Osteocyte (in vitro differentiated cells): ENCODE measurements around the gene SLC22A17. TPM values are rescaled to one million over a fixed set of nuclear protein-coding genes. Genes with fewer than 3 reads are reported as not detected.

Source experiments
- DNase-seq: peaks from one replicate; pipeline ENCODE4 v3.0.0; 2021; ENCODE audit warnings: mixed read lengths; ENCODE audit not compliant: unreplicated experiment; ENCODE audit errors: extremely low spot score
- H3K27ac Mint-ChIP-seq: one replicate; pipeline ENCODE4 v1.8.0; 2021; ENCODE audit warnings: mild to moderate bottlenecking, mixed read lengths; ENCODE audit not compliant: unreplicated experiment
- H3K27me3 Mint-ChIP-seq: one replicate; pipeline ENCODE4 v1.8.0; 2021; ENCODE audit warnings: mixed read lengths; ENCODE audit not compliant: unreplicated experiment
- H3K36me3 Mint-ChIP-seq: one replicate; pipeline ENCODE4 v1.8.0; 2021; ENCODE audit warnings: mixed read lengths; ENCODE audit not compliant: unreplicated experiment
- H3K4me1 Mint-ChIP-seq: one replicate; pipeline ENCODE4 v1.8.0; 2021; ENCODE audit warnings: mixed read lengths; ENCODE audit not compliant: unreplicated experiment
- H3K4me3 Mint-ChIP-seq: one replicate; pipeline ENCODE4 v1.8.0; 2021; ENCODE audit warnings: mild to moderate bottlenecking, moderate library complexity, mixed read lengths; ENCODE audit not compliant: unreplicated experiment
- H3K9me3 Mint-ChIP-seq: one replicate; pipeline ENCODE4 v1.8.0; 2021; ENCODE audit warnings: mixed read lengths; ENCODE audit not compliant: unreplicated experiment
- CTCF ChIP-seq: fragments of 200-600 bp; sonication (generic); IDR thresholded peaks from 2 replicates; pipeline ENCODE4 v1.5.0; 2021; ENCODE audit warnings: antibody characterized with exemption, mild to moderate bottlenecking, moderate library complexity
- total RNA-seq: library from RNA; stranded (reverse); gene quantifications from 2 replicates; pipeline ENCODE4 v1.2.1, GENCODE V29; 2021

SLC22A17 gene
- total RNA-seq, 1 donor from 2014 or later = 42.7 TPM

GRCh38 chr14:23373041-23373440 lies 20.4 kb upstream of the SLC22A17 start:
- H3K36me3 Mint-ChIP-seq = no peaks in the 10 kb centered on the region
- H3K27ac Mint-ChIP-seq = no peak overlapping the region
- peaks cover 19% of the 10 kb centered on the region for H3K27me3 Mint-ChIP-seq
- DNase-seq = no peak
- no peak overlapping the region for H3K4me3 Mint-ChIP-seq
- TF ChIP-seq CTCF = no peak
- H3K4me1 Mint-ChIP-seq = peaks cover 4% of the 10 kb centered on the region
- no peaks in the 10 kb centered on the region for H3K9me3 Mint-ChIP-seq

GRCh38 chr14:23372509-23372908 lies 19.8 kb upstream of the SLC22A17 start, which contains the start of gene IL25:
TSS of gene IL25 (plus strand) at chr14:23372809.
- peaks cover 19% of the 10 kb centered on the region for H3K27me3 Mint-ChIP-seq
- no peak for DNase-seq
- H3K36me3 Mint-ChIP-seq = no peaks in the 10 kb centered on the region
- H3K4me1 Mint-ChIP-seq = peaks cover 4% of the 10 kb centered on the region
- no peak for TF ChIP-seq CTCF
- no peaks in the 10 kb centered on the region for H3K9me3 Mint-ChIP-seq
- no peak within 1 kb of the TSS for H3K4me3 Mint-ChIP-seq
- H3K27ac Mint-ChIP-seq = no peak within 1 kb of the TSS

GRCh38 chr14:23371865-23372264 lies 19.2 kb upstream of the SLC22A17 start:
- H3K27ac Mint-ChIP-seq = no peak overlapping the region
- no peaks in the 10 kb centered on the region for H3K9me3 Mint-ChIP-seq
- no peaks in the 10 kb centered on the region for H3K36me3 Mint-ChIP-seq
- H3K4me1 Mint-ChIP-seq = peaks cover 5% of the 10 kb centered on the region
- no peak overlapping the region for H3K4me3 Mint-ChIP-seq
- peaks cover 19% of the 10 kb centered on the region for H3K27me3 Mint-ChIP-seq
- DNase-seq = no peak
- TF ChIP-seq CTCF = no peak

- Mint-ChIP-seq H3K27ac (no peak overlapping the region), H3K27me3 (peaks cover 19% of the 10 kb centered on the region), H3K36me3 (no peaks in the 10 kb centered on the region), H3K4me3 (no peak overlapping the region), H3K9me3 (no peaks in the 10 kb centered on the region), H3K4me1 (peaks cover 7% of the 10 kb centered on the region)
- no peak for TF ChIP-seq CTCF
- no peak for DNase-seq
Measured at GRCh38 chr14:23370221-23370620, 17.5 kb upstream of the SLC22A17 start.

- peaks cover 28% of the 10 kb centered on the region for H3K4me1 Mint-ChIP-seq
Measured at GRCh38 chr14:23366426-23366921, 13.8 kb upstream of the SLC22A17 start.

More at GRCh38 chr14:23366426-23366921, 13.8 kb upstream of the SLC22A17 start:
- peaks cover 10% of the 10 kb centered on the region for H3K27me3 Mint-ChIP-seq
- no peak for TF ChIP-seq CTCF
- no peaks in the 10 kb centered on the region for H3K36me3 Mint-ChIP-seq
- peak overlapping the region; percentile 86 for H3K27ac Mint-ChIP-seq
- peak overlapping the region; percentile 70 for H3K4me3 Mint-ChIP-seq
- DNase-seq = no peak
- no peaks in the 10 kb centered on the region for H3K9me3 Mint-ChIP-seq
